Hematopoietic multipotent progenitor cell treated with erythropoietin and hydrocortisone succinate and interleukin-3 and kit ligand, for 8 days (in vitro differentiated cells): Measurements from ENCODE around the gene TMEM235.
A peak's percentile ranks its signal among the peaks of the same experiment; 100 is the strongest.

Experiments used
- DNase-seq: peaks from one replicate; pipeline ENCODE4 v3.0.0-alpha.2; 2015

The TMEM235 gene

DNA sequence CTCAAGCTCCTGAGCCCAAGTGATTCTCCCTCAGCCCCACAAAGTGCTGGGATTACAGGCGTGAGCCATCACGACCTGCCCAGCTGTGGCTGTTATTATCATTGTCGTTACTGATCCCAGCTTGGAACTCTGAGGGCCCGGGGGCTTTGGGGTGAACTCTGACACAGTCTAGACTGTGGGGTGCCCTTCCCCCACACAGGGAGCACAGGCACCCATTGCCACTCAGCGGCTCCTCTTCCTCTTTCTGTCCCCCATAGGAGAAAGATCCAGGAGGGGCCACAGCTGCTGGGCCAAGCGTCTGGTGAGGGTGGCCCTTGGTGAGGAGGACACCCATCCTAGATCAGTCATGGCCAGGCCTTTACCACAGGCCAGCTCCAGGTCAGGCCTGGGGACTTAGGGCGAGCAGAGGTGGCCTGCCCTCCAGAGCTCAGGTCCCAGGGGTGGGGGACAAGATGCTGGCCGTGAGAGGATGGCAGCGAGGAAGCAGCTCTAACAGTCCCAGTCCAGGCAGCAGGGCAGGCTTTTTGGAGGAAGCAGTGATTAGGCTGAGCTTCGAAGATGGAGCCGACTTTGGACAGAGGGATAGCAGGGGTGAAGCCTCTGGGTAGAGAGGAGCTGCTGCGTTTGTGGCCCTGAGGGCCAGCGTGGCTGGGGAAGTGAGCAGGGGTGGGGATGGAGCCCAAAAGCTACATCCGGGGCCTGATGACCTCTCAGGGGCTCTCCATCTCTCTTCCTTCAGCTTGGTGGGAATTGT lies 24.7 kb downstream of the TMEM235 start:
- DNase-seq = no peak

DNA sequence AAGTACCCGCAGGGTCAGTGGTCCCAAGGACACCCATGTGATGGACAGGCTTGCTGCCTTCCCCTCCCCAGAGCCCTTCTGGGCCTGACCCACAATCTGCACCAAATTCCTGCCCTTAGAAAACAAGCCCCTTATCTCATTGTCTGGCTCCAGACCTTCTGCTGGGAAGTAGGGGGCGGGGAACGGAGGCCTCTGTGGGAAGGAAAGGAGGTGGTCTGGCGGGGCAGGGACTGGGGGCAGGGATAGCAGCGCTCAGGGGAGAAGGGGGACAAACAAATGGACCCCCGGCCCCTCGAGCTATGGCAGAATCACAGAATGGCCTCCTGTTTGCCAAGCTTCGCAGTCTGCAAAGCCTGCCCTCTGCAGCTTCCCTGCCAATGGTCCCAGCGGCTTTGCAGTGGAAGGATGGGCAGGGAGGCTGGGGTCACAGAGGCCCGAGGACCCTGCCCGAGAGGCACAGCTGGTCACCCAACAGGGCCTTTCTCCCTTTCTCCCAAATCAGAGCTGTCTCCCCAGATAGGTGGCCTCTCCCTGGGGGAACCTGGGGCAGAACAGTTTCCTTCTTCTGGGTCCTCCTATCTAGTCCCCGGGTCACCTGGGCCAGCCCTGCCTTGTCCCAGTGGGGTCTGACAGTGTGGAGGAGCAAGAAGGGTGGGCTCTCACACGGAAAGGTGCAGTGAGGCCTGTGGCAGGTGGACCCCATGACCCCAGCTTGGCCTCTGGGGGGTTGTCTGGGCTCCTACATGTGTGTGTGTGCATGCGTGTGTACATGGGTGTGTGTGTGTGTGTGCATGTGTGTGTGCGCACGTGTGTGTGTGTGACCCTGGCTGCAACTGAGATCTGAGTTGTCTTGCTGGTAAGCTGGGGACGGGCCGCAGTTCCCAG lies 25.5 kb downstream of the TMEM235 start:
- DNase-seq = peak; percentile 19

- peak; percentile 43 for DNase-seq
Measured at GRCh38 chr17:78257810-78258322, 26.4 kb downstream of the TMEM235 start.

DNA sequence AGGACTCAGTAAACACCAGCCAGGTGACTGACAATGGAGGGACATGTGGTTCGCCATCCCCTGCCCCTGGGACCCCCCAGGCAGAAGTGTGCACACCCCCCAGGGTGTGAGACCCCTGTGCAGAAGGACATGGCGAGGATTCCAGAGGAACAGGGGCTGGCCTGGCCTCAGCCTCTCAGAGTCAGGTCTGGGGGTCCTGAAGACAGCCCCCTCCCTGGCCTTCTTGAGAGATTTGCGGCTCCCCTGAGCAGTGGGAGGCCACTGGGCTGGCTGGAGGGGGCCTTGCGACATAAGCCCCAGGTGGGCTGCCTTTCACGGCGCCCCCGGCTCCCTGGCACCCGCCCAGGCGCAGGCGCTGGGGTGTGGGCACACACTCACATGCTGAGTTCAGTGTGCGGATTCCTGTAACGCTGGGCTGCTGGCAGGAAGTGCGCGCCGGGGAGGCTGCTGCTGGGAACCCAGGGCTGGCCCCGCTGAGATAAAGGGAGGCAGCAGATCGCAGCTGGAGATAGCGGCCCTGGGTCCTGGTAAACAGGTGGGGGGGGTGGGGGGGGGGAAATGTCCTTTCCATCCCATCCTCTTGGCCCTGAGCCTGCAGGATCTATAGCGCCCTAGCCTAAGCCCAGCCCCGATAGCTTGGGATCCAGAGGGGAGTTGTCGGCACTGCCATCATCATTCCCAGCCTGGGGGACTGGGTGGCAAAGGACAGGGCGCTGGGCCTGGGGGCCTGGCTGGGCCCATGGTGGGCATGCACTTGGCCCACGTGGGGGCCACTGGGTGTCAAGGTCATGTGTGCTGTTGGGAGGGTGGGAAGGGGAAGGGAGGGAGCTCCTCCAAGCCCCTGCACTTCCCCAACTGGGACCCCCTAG lies 27.1 kb downstream of the TMEM235 start:
- DNase-seq = peak; percentile 92

DNA sequence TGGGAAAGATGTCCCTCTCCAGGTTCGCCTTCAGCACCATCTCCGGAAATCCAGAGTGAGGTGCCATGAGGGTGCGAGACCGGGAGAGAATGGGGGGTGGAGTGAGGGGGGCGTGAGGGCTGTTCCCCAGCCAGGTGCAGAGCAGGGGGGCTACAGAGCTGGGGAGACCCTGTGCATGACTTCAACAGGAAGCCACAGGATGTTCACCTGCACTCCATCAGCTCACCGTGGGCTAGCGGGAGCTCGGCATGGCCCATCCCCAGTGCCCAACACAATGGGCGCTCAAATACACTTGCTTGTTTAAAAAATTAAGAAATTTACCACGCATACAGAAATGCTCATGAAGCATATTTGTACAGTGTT lies 27.7 kb downstream of the TMEM235 start:
- DNase-seq = no peak

DNA sequence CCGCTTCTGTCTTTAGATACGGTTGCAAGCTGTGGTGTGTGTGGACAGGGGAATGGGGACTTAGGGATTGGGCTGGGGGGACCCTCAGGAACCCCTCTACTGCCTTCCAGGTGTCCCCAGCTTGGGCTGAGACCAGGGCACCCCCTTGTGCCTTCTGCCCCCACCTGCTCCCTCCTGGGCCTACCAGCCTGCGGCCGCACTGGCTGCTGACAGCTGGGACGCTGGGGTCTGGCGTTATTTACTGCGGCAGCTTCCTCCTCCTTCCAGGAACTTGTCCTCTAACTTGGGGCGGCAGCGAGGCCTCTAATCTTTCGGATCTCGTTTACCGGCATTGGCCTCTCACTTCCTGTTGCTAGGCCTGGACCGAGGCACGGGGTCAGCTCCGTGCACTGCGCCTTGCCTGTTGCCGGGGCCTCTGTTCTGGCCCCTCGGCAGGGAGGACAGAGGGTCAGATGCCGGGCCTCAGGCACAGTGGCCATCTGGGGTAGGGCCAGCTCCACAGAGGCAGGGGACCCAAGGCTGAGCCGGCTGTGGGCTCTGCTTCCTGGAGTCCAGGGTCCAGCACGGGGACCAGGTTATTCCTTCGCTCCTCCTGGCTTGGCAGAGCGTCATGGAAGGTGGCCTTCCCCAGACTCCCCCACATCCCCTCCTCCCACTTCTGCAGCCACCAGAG lies 31.8 kb downstream of the TMEM235 start:
- DNase-seq = peak; percentile 85

- DNase-seq = no peak
Measured at GRCh38 chr17:78263736-78264340, 32.4 kb downstream of the TMEM235 start.

DNA sequence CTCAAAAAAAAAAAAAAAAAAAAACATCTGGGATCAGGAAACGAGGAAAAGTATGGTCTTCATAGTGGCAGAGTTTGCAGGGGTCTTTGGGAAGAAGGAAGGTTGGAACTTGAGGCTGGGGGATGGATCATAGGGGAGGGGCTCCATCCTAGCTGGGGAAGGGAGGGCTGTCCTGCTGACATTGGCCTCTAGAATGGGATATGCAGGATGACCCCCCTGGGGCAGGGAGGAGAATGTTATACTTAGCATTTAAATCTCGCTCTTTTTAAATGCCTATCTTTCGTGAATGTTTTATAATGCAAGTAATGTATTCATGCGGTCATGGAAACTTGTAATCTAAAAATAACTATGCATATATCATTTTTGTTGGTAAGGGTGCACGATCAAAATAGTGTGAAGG lies 33.2 kb downstream of the TMEM235 start:
- DNase-seq = no peak

- no peak for DNase-seq
Measured at GRCh38 chr17:78265121-78265520, 33.7 kb downstream of the TMEM235 start.

DNA sequence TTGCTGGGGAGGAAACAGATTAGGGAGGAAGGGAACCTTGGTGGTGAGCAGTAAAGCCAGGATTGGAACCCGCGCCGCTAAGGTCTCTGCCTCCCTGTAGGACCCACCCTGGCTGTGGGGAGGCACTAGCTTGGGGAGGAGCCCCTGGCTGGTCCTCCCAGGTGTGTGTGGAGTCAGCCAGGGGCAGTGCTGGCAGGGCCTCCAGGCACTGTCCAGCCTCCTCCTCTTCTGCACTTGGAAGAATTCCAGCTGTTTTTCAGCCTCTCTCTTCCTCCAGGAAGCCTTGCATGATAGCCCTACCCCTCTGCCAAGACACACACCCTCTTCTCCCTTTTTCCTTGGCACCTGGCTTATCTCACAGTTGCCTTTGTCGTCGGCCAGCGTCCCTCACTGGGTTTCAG lies 34.8 kb downstream of the TMEM235 start:
- DNase-seq = peak; percentile 58

DNA sequence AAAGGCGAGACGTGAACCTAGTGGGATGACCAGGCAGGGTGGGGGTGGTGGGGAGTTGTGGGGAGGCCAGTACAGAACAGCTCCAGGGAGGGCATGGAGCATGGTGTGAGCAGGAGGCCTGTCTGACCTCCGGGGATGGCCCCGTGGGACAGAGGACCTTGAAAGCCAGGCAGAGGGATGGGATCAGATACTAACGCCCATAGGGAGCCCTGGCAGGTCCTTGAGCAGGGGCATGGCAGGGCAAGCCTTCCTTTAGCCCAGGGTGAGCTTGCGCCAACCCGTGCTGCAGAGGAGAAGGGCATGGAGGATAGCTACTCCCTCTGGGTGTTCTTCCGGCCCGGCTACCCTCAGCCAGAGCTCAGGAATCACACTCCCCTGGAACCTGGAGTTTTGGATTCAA lies 35.3 kb downstream of the TMEM235 start:
- DNase-seq = peak; percentile 19

- DNase-seq = peak; percentile 70
Measured at GRCh38 chr17:78267253-78268073, 36.0 kb downstream of the TMEM235 start.

- no peak for DNase-seq
Measured at GRCh38 chr17:78268191-78268874, 36.9 kb downstream of the TMEM235 start.

GRCh38 chr17:78268951-78269905 lies 37.8 kb downstream of the TMEM235 start:
- no peak for DNase-seq

- no peak for DNase-seq
Measured at GRCh38 chr17:78269955-78270381, 38.5 kb downstream of the TMEM235 start.

- no peak for DNase-seq
Measured at GRCh38 chr17:78271419-78272170, 40.2 kb downstream of the TMEM235 start.

DNA sequence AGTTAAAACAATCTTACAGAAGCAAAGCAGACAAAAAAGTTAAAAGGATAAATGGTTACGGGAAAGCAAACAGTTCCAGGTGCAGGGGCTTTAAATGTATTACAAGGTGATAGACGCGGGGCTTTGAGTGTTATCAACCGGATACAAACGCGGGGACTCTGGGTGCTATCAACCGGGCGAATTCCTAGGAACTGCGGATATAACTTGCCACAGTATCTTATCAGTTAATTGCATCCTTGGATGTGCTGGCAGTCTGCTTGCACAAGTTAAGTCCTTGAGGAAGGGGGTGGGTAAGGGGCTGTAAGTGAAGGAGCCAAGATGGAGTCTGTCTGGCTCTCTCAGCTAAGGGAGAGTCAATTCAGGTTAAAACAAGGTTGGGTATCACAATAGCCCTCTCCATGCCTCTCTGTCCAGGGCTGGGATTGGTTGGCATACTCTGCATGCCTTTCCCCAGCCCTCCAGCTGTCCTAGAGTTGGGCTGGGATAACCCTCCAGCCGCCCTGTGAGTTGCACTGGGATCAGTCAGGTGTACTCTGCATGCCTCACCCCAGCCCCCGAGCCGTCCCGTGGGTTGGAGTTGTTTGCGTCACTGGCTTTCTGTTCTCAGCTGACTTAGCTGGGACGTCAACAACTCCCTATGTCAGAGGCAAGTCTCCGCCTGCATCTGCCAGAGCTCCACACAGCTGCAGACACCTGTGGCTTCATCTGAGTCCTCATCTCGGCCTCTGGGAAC lies 40.9 kb downstream of the TMEM235 start:
- DNase-seq = peak; percentile 90

GRCh38 chr17:78272914-78273258 lies 41.5 kb downstream of the TMEM235 start:
- DNase-seq = no peak
